Keratinocyte (primary cell): Measurements from ENCODE around the gene NTSR2. TPM values are rescaled to one million over a fixed set of nuclear protein-coding genes. Genes with fewer than 3 reads are reported as not detected.

Experiments
- DNase-seq: peaks from one replicate; pipeline ENCODE4 v3.0.0-alpha.2; 2011; ENCODE audit warnings: low read depth, missing footprints, low spot score
- FAIRE-seq: peaks from 2 replicates; lab custom pipeline; 2011; peaks lifted over from hg19 to GRCh38; lab: Jason Lieb, UNC
- H2AFZ ChIP-seq: 2 replicates; pipeline ENCODE4 v1.6.0; 2012; ENCODE audit warnings: low read length, control low read depth, inconsistent platforms; ENCODE audit not compliant: control insufficient read depth
- H3K27ac ChIP-seq: 2 replicates; pipeline ENCODE4 v1.5.1; 2011; ENCODE audit warnings: low read length; ENCODE audit not compliant: control insufficient read depth, insufficient read depth
- H3K27me3 ChIP-seq: 3 replicates; pipeline ENCODE4 v1.6.0; 2011; ENCODE audit warnings: low read length; ENCODE audit not compliant: control insufficient read depth, insufficient read depth; ENCODE audit errors: extremely low read depth
- H3K36me3 ChIP-seq, 2 experiments: 2 replicates in 1 of 2; 3 replicates in 1 of 2; pipeline ENCODE4 v1.5.1; 2011; ENCODE audit warnings: low read length in 2 of 2, mild to moderate bottlenecking in 1 of 2; ENCODE audit not compliant: control insufficient read depth in 2 of 2, insufficient read depth in 2 of 2; ENCODE audit errors: extremely low read depth in 1 of 2
- H3K4me1 ChIP-seq: 3 replicates; pipeline ENCODE4 v1.5.1; 2011; ENCODE audit warnings: low read length; ENCODE audit not compliant: control insufficient read depth, insufficient read depth; ENCODE audit errors: extremely low read depth
- H3K4me2 ChIP-seq: 3 replicates; pipeline ENCODE4 v1.6.0; 2011; ENCODE audit warnings: low read depth, low read length; ENCODE audit not compliant: control insufficient read depth, insufficient read depth; ENCODE audit errors: extremely low read depth
- H3K4me3 ChIP-seq, 3 experiments: fragments of 200-600 bp in 1 of 3; sonication (generic) in 1 of 3; 2 replicates in 2 of 3; 3 replicates in 1 of 3; pipeline ENCODE4 v1.5.1; 2011 to 2016; ENCODE audit warnings: low read length in 3 of 3, mild to moderate bottlenecking in 3 of 3, control low read depth in 2 of 3, inconsistent platforms in 1 of 3, low read depth in 1 of 3, mixed read lengths in 1 of 3, mixed run types in 1 of 3, moderate library complexity in 1 of 3; ENCODE audit not compliant: control insufficient read depth in 2 of 3, insufficient read depth in 2 of 3; ENCODE audit errors: extremely low read depth in 1 of 3
- H3K79me2 ChIP-seq: 2 replicates; pipeline ENCODE4 v1.6.0; 2012; ENCODE audit warnings: low read length; ENCODE audit not compliant: control insufficient read depth, insufficient read depth
- H3K9ac ChIP-seq: 3 replicates; pipeline ENCODE4 v1.6.0; 2011; ENCODE audit warnings: low read length; ENCODE audit not compliant: control insufficient read depth, insufficient read depth; ENCODE audit errors: extremely low read depth
- H3K9me1 ChIP-seq: 3 replicates; pipeline ENCODE4 v1.6.0; 2011; ENCODE audit warnings: low read length; ENCODE audit not compliant: control insufficient read depth, insufficient read depth; ENCODE audit errors: extremely low read depth
- H3K9me3 ChIP-seq: 2 replicates; pipeline ENCODE4 v1.5.1; 2012; ENCODE audit warnings: low read depth, low read length; ENCODE audit not compliant: control insufficient read depth
- H4K20me1 ChIP-seq: 3 replicates; pipeline ENCODE4 v1.6.0; 2011; ENCODE audit warnings: low read length; ENCODE audit not compliant: control insufficient read depth, insufficient read depth; ENCODE audit errors: extremely low read depth
- EZH2 ChIP-seq: IDR thresholded peaks from one replicate; pipeline ENCODE4 v1.6.1; 2012; ENCODE audit warnings: inconsistent platforms, mild to moderate bottlenecking, low read length, moderate library complexity
- dilution Hi-C: fragments of 300-500 bp; cut with MboI; formaldehyde crosslinking; loops from one replicate; pipeline ENCODE4 v1.7.0; 2020; ENCODE audit warnings: low sequenced_read_pairs; ENCODE audit not compliant: extremely low pct_ligation_motif_present
- polyA plus RNA-seq, 5 experiments: library from polyadenylated mRNA; depleted of rRNA in 3 of 5; stranded (reverse) in 3 of 5; stranded (forward) in 1 of 5; unstranded in 1 of 5; fragments of >200 nt; gene quantifications; 1 replicate in 1 of 5; 2 replicates in 3 of 5; 3 replicates in 1 of 5; pipeline versions ENCODE4 v1.2.1 to v1.2.3, GENCODE V29; 2011 to 2012; ENCODE audit warnings: missing spikeins in 2 of 5, low read depth in 1 of 5, low replicate concordance in 1 of 5
- TF ChIP-seq, protein P1 (sequence below), 3 experiments: IDR thresholded peaks in 1 of 3; conservative IDR thresholded peaks in 1 of 3; optimal IDR thresholded peaks in 1 of 3; 2 replicates in 2 of 3; 3 replicates in 1 of 3; pipeline versions ENCODE3 to v1.5.1; 2011; ENCODE audit warnings: low read length in 3 of 3, mild to moderate bottlenecking in 3 of 3, moderate library complexity in 2 of 3, control low read depth in 1 of 3, inconsistent platforms in 1 of 3; ENCODE audit not compliant: insufficient read depth in 2 of 3; ENCODE audit errors: extremely low read depth in 1 of 3

NTSR2 gene
- polyA plus RNA-seq, 1 donor (not counting 4 experiments of a cell fraction or from before 2014, with no cell fraction given): not detected

DNA sequence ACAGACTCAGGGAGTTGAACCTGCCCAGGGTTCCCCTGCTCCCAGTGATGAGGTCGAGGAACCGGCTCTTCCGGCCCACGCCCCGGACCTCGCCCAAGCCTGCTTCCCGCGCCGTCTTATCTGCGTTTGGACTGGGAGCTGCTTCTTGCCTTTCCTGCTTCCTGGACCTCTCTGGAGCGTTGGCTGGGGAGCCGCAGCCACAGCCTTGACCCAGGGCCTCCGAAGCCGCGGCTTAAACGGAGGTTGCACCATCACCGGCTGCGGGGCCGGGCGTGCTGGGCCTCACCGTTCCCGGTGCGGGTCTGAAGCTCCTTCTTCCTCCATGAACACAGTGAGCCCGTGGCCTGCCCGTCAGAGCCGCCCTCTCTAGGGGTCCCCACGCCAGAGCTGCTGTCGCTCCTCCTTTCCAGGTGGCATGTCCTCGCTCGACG lies 13.3 kb downstream of the NTSR2 start:
- H2AFZ ChIP-seq: no peak overlapping the region
- no peak overlapping the region for H3K9ac ChIP-seq
- H3K4me3 ChIP-seq: no peak overlapping the region
- no peaks in the 10 kb centered on the region for H3K9me1 ChIP-seq
- no peak overlapping the region for H3K27ac ChIP-seq
- H3K27me3 ChIP-seq: peaks cover 14% of the 10 kb centered on the region
- TF ChIP-seq EZH2: no peak
- TF ChIP-seq, protein P1, sequence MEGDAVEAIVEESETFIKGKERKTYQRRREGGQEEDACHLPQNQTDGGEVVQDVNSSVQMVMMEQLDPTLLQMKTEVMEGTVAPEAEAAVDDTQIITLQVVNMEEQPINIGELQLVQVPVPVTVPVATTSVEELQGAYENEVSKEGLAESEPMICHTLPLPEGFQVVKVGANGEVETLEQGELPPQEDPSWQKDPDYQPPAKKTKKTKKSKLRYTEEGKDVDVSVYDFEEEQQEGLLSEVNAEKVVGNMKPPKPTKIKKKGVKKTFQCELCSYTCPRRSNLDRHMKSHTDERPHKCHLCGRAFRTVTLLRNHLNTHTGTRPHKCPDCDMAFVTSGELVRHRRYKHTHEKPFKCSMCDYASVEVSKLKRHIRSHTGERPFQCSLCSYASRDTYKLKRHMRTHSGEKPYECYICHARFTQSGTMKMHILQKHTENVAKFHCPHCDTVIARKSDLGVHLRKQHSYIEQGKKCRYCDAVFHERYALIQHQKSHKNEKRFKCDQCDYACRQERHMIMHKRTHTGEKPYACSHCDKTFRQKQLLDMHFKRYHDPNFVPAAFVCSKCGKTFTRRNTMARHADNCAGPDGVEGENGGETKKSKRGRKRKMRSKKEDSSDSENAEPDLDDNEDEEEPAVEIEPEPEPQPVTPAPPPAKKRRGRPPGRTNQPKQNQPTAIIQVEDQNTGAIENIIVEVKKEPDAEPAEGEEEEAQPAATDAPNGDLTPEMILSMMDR (optimal IDR thresholded peaks at IDR 0.05 in 1 of 3, IDR thresholded peaks at IDR 0.05 in 1 of 3, conservative IDR thresholded peaks at IDR 0.05 in 1 of 3; ENCODE audit: extremely low read depth in 1 of 3, insufficient read depth in 2 of 3, low read length in 3 of 3): no peak
- H3K9me3 ChIP-seq: no peaks in the 10 kb centered on the region
- no peak overlapping the region for H3K4me2 ChIP-seq
- peaks cover 11% of the 10 kb centered on the region for H3K4me1 ChIP-seq
- DNase-seq: no peak
- no peaks in the 10 kb centered on the region for H3K79me2 ChIP-seq
- dilution Hi-C loops: no loop called here
- no peaks in the 10 kb centered on the region for H4K20me1 ChIP-seq
- H3K36me3 ChIP-seq: no peaks in the 10 kb centered on the region
- no peak for FAIRE-seq

DNA sequence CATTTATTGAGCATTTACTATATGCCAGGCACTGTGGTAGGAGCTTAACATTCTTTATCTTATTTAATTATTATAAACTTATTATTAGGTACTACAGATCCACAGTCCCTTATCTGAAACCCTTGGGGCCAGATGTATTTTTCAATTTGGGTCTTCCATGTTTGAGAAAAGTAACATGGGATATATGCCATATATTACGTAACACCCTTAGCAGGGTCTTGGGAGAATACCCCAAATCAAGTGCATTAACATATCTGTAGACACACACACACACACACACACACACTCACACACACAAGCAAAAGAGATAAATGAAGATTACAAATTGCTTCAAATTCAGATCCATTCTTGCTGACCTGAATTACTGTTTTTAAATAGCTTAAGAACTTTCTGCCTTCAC lies 13.7 kb downstream of the NTSR2 start:
- no peak overlapping the region for H3K9ac ChIP-seq
- TF ChIP-seq, protein P1 (optimal IDR thresholded peaks at IDR 0.05 in 1 of 3, IDR thresholded peaks at IDR 0.05 in 1 of 3, conservative IDR thresholded peaks at IDR 0.05 in 1 of 3; ENCODE audit: extremely low read depth in 1 of 3, insufficient read depth in 2 of 3, low read length in 3 of 3): no peak
- no peak for TF ChIP-seq EZH2
- no peak for FAIRE-seq
- no peaks in the 10 kb centered on the region for H3K9me1 ChIP-seq
- peaks cover 17% of the 10 kb centered on the region for H3K27me3 ChIP-seq
- dilution Hi-C loops: no loop called here
- no peaks in the 10 kb centered on the region for H3K79me2 ChIP-seq
- H3K4me1 ChIP-seq: peaks cover 11% of the 10 kb centered on the region
- no peak overlapping the region for H3K4me2 ChIP-seq
- H3K36me3 ChIP-seq: no peaks in the 10 kb centered on the region
- no peaks in the 10 kb centered on the region for H4K20me1 ChIP-seq
- no peak overlapping the region for H2AFZ ChIP-seq
- no peak overlapping the region for H3K4me3 ChIP-seq
- no peak overlapping the region for H3K27ac ChIP-seq
- no peak for DNase-seq
- no peaks in the 10 kb centered on the region for H3K9me3 ChIP-seq
